Natural killer cell (primary cell): ENCODE results near the gene SLC39A10. TPM values are rescaled to one million over a fixed set of nuclear protein-coding genes. Genes with fewer than 3 reads are reported as not detected.
"Not testable (repeated sequence)": the region's sequence is repeated elsewhere in the genome, so short reads cannot be mapped to it uniquely, and the experiment has no call there.

Source experiments
- ATAC-seq, 3 donors: fragments of 150-1000 bp in 2 of 3; fragments of 200-7000 bp in 1 of 3; cut with Tn5 transposase; 1 replicate in 1 of 3; 2 replicates in 2 of 3; pipeline ENCODE4 v1.10.0; 2021; ENCODE audit warnings: mild to moderate bottlenecking in 2 of 3, moderate library complexity in 2 of 3
- DNase-seq, 2 donors: peaks; one replicate each; pipeline versions ENCODE4 v3.0.0 to v3.0.0-alpha.2; 2013 to 2021; ENCODE audit warnings: mixed read lengths in 1 of 2
- H3K27ac ChIP-seq: one replicate; pipeline ENCODE4 v1.5.1; 2013; ENCODE audit warnings: mild to moderate bottlenecking, low read length
- H3K27me3 ChIP-seq: one replicate; pipeline ENCODE4 v1.6.1; 2013; ENCODE audit warnings: low read length; ENCODE audit not compliant: control insufficient read depth, insufficient read depth
- H3K36me3 ChIP-seq: one replicate; pipeline ENCODE4 v1.6.1; 2013; ENCODE audit warnings: low read length; ENCODE audit not compliant: control insufficient read depth, insufficient read depth
- H3K4me1 ChIP-seq: one replicate; pipeline ENCODE4 v1.6.1; 2013; ENCODE audit warnings: low read length; ENCODE audit not compliant: control insufficient read depth, insufficient read depth
- H3K4me3 ChIP-seq: one replicate; pipeline ENCODE4 v1.5.1; 2013; ENCODE audit warnings: low read length
- H3K9me3 ChIP-seq: one replicate; pipeline ENCODE4 v1.6.1; 2013; ENCODE audit warnings: low read length; ENCODE audit not compliant: control insufficient read depth, insufficient read depth
- H3K27ac Mint-ChIP-seq, 2 donors: one replicate each; pipeline ENCODE4 v1.8.0; 2022; ENCODE audit warnings: mild to moderate bottlenecking in 2 of 2, mixed read lengths in 2 of 2, moderate library complexity in 1 of 2
- H3K27me3 Mint-ChIP-seq, 2 donors: one replicate each; pipeline ENCODE4 v1.8.0; 2022; ENCODE audit warnings: low read depth in 2 of 2, mixed read lengths in 2 of 2
- H3K36me3 Mint-ChIP-seq: one replicate; pipeline ENCODE4 v1.8.0; 2022; ENCODE audit warnings: mixed read lengths
- H3K4me1 Mint-ChIP-seq, 2 donors: one replicate each; pipeline ENCODE4 v1.8.0; 2022; ENCODE audit warnings: mixed read lengths in 2 of 2
- H3K4me3 Mint-ChIP-seq: one replicate; pipeline ENCODE4 v1.8.0; 2022; ENCODE audit warnings: mild to moderate bottlenecking, moderate library complexity, mixed read lengths
- H3K9me3 Mint-ChIP-seq, 2 donors: one replicate each; pipeline ENCODE4 v1.8.0; 2022; ENCODE audit warnings: mixed read lengths in 2 of 2
- WGBS: methylation state at CpG from one replicate; pipeline ENCODE4 v1.1.7; 2013; ENCODE audit warnings: missing lambda C conversion rate; ENCODE audit not compliant: insufficient coverage; 5-methylcytosine and 5-hydroxymethylcytosine counted together
- intact Hi-C: fragments of 100-400 bp; cut with micrococcal nuclease; formaldehyde crosslinking; loops from one replicate; pipeline ENCODE4 v1.14.2; 2022
- total RNA-seq, 4 donors: library from RNA; stranded (reverse); fragments of 120-200 nt in 1 of 4; gene quantifications; one replicate each; pipeline versions ENCODE4 v1.2.3 to v1.2.4, GENCODE V29; 2013 to 2022
- TF ChIP-seq, protein P1 (sequence below): fragments of 200-600 bp; IDR thresholded peaks from one replicate; pipeline ENCODE4 v1.8.0; 2022; ENCODE audit warnings: antibody characterized with exemption

Gene SLC39A10
- total RNA-seq, 3 donors from 2014 or later (not counting 1 experiment from before 2014, with no cell fraction given), result 56.5 to 69.6 (median 58.5) TPM

DNA sequence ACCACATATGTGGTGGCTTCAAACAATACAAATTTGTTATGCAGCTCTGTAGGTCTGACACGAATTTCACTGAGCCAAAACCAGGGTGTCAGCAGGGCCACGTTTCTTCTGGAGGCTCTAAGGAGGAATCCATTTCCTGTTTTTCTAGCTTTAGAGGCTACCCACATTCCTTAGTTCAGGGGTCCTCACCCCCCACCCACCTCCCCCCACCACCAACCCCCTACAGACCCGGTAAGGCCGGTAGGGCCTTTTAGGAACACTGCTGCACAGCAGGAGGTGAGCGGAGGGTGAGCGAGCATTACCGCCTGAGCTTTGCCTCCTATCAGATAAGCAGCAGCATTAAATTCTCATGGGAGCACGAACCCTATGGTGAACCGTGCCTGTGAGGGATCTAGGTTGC lies 10.6 kb upstream of the SLC39A10 start:
- Mint-ChIP-seq H3K9me3 (no peaks in the 10 kb centered on the region), H3K36me3 (no peaks in the 10 kb centered on the region), H3K4me3 (no peak overlapping the region), H3K27ac (no peak overlapping the region), H3K27me3 (peaks cover 0 to 4% of the 10 kb centered on the region in 2 donors), H3K4me1 (peaks cover 27 to 31% of the 10 kb centered on the region in 2 donors)
- intact Hi-C loops, result no loop called here
- H3K27me3 ChIP-seq, result no peaks in the 10 kb centered on the region
- peaks cover 27% of the 10 kb centered on the region for H3K4me1 ChIP-seq
- WGBS, result 88% methylated on average over 9 of the region's 9 CpGs
- no peak overlapping the region for H3K4me3 ChIP-seq
- no peak for ATAC-seq
- no peaks in the 10 kb centered on the region for H3K9me3 ChIP-seq
- TF ChIP-seq, protein P1, sequence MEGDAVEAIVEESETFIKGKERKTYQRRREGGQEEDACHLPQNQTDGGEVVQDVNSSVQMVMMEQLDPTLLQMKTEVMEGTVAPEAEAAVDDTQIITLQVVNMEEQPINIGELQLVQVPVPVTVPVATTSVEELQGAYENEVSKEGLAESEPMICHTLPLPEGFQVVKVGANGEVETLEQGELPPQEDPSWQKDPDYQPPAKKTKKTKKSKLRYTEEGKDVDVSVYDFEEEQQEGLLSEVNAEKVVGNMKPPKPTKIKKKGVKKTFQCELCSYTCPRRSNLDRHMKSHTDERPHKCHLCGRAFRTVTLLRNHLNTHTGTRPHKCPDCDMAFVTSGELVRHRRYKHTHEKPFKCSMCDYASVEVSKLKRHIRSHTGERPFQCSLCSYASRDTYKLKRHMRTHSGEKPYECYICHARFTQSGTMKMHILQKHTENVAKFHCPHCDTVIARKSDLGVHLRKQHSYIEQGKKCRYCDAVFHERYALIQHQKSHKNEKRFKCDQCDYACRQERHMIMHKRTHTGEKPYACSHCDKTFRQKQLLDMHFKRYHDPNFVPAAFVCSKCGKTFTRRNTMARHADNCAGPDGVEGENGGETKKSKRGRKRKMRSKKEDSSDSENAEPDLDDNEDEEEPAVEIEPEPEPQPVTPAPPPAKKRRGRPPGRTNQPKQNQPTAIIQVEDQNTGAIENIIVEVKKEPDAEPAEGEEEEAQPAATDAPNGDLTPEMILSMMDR, result no peak
- no peak overlapping the region for H3K27ac ChIP-seq
- H3K36me3 ChIP-seq, result no peaks in the 10 kb centered on the region
- no peak for DNase-seq

DNA sequence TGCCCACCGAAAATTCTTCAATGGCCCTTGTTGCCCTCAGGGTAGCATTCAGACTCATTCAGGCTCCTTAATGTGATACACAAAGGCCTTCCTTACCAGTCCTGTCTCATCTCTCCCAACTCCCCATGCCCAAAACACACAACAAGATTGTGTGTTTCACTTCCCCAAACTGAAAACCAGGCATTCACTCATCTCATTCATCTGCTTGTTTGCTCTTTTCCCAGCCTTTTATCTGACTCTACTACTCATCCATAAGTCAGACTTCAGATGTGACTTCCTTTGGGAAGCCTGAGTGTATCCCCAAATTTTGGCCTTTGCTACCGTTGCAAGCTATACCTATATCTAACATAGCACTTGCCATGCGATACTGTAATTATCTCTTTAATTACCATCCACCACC lies 9.7 kb upstream of the SLC39A10 start:
- WGBS, result 97% methylated on average over 3 of the region's 3 CpGs
- Mint-ChIP-seq H3K4me1 (peaks cover 34 to 36% of the 10 kb centered on the region in 2 donors), H3K9me3 (no peaks in the 10 kb centered on the region), H3K27ac (no peak overlapping the region), H3K36me3 (no peaks in the 10 kb centered on the region), H3K27me3 (no peaks in the 10 kb centered on the region), H3K4me3 (no peak overlapping the region)
- Histone ChIP-seq H3K27me3 (no peaks in the 10 kb centered on the region), H3K36me3 (no peaks in the 10 kb centered on the region), H3K4me3 (no peak overlapping the region), H3K9me3 (no peaks in the 10 kb centered on the region), H3K27ac (no peak overlapping the region), H3K4me1 (peaks cover 29% of the 10 kb centered on the region)
- no peak for DNase-seq
- intact Hi-C loops, result no loop called here
- TF ChIP-seq, protein P1, result no peak
- ATAC-seq, result no peak

DNA sequence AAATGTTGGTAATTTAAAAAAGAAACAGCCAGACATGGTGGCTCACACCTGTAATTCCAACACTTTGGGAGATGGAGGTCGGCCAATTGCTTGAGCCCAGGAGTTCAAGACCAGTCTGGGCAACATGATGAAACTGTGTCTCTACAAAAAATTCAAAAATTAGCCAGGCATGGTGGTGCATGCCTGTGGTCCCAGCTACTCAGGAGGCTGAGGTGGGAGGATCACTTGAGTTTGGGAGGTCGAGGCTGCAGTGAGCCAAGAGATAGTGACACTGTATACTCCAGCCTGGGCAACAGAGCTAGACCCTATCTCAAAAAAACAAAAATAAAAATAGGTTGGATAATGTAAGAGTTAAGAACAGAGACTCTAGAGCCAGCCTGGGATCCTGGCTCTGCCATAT lies 8.7 kb upstream of the SLC39A10 start:
- ATAC-seq, H3K36me3 Mint-ChIP-seq, H3K27me3 Mint-ChIP-seq, H3K4me3 ChIP-seq, H3K27me3 ChIP-seq, intact Hi-C loops, DNase-seq, H3K36me3 ChIP-seq, H3K9me3 Mint-ChIP-seq, H3K9me3 ChIP-seq: not testable (repeated sequence)
- peak overlapping the region; percentile 82 to 92 for H3K27ac Mint-ChIP-seq
- WGBS, result 96% methylated on average over 2 of the region's 2 CpGs
- peaks cover 29 to 36% of the 10 kb centered on the region in 2 donors for H3K4me1 Mint-ChIP-seq
- Histone ChIP-seq H3K27ac (peak overlapping the region; percentile 83), H3K4me1 (peaks cover 29% of the 10 kb centered on the region)
- peak overlapping the region; percentile 72 for H3K4me3 Mint-ChIP-seq

DNA sequence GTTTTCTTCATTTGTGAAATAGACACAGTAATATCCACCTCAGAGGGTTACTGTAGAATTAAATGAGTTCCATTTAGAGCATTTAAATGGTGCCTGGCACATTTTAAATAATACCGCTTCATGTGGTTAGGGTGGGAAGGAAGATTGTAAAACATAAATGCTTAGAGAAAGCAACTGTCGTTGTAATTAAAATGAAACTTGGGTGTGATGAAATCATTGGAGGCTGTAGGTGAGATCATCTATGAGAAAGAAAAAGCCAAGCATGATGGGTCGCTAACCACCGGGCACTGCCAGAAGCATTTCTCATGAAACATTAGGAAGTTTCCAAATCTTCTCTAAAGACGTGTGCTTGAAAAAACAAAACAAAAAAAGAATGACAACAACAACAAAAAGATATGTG lies 8.2 kb upstream of the SLC39A10 start:
- ATAC-seq, result peak; percentile 49 to 61 (median 57)
- no peaks in the 10 kb centered on the region for H3K36me3 ChIP-seq
- H3K27me3 ChIP-seq, result no peaks in the 10 kb centered on the region
- Mint-ChIP-seq H3K36me3 (no peaks in the 10 kb centered on the region), H3K9me3 (no peaks in the 10 kb centered on the region), H3K27ac (peak overlapping the region; percentile 82 to 92), H3K4me1 (peaks cover 29 to 36% of the 10 kb centered on the region in 2 donors), H3K4me3 (peak overlapping the region; percentile 72), H3K27me3 (no peaks in the 10 kb centered on the region)
- peak overlapping the region; percentile 83 for H3K27ac ChIP-seq
- WGBS, result 15% methylated on average over 3 of the region's 5 CpGs
- H3K9me3 ChIP-seq, result no peaks in the 10 kb centered on the region
- TF ChIP-seq, protein P1, result no peak
- DNase-seq, result peak in 1 of 2 donors; percentile 55
- H3K4me1 ChIP-seq, result peaks cover 29% of the 10 kb centered on the region
- H3K4me3 ChIP-seq, result no peak overlapping the region
- intact Hi-C loops, result no loop called here
